Vagina (tissue), 2 donors: ENCODE results near the gene FTSJ1.

Source experiments
- POLR2A ChIP-seq, 2 donors: fragments of 450-650 bp; IDR thresholded peaks; one replicate each; pipeline ENCODE4 v1.6.1; 2017; ENCODE audit warnings: antibody characterized with exemption in 2 of 2, mild to moderate bottlenecking in 2 of 2, moderate library complexity in 2 of 2
- POLR2AphosphoS5 ChIP-seq, 2 donors: sonication (generic); formaldehyde crosslinking; IDR thresholded peaks; one replicate each; pipeline ENCODE4 v1.9.0; 2017; ENCODE audit warnings: antibody characterized with exemption in 2 of 2, mild to moderate bottlenecking in 2 of 2, low read depth in 1 of 2; ENCODE audit not compliant: insufficient read depth in 1 of 2
- TF ChIP-seq, protein P1 (sequence below), 3 experiments: fragments of 450-650 bp in 2 of 3; fragments of 200-600 bp in 1 of 3; sonication (generic) in 1 of 3; IDR thresholded peaks; one replicate each; pipeline ENCODE4 v1.5.1; 2017 to 2019; ENCODE audit warnings: antibody characterized with exemption in 3 of 3, mild to moderate bottlenecking in 2 of 3, moderate library complexity in 2 of 3

- TF ChIP-seq, protein P1, sequence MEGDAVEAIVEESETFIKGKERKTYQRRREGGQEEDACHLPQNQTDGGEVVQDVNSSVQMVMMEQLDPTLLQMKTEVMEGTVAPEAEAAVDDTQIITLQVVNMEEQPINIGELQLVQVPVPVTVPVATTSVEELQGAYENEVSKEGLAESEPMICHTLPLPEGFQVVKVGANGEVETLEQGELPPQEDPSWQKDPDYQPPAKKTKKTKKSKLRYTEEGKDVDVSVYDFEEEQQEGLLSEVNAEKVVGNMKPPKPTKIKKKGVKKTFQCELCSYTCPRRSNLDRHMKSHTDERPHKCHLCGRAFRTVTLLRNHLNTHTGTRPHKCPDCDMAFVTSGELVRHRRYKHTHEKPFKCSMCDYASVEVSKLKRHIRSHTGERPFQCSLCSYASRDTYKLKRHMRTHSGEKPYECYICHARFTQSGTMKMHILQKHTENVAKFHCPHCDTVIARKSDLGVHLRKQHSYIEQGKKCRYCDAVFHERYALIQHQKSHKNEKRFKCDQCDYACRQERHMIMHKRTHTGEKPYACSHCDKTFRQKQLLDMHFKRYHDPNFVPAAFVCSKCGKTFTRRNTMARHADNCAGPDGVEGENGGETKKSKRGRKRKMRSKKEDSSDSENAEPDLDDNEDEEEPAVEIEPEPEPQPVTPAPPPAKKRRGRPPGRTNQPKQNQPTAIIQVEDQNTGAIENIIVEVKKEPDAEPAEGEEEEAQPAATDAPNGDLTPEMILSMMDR (IDR thresholded peaks at IDR 0.05), result no peak
- TF ChIP-seq POLR2AphosphoS5 (IDR thresholded peaks at IDR 0.05; ENCODE audit: insufficient read depth in 1 of 2, low read depth in 1 of 2) (no peak), POLR2A (IDR thresholded peaks at IDR 0.05) (no peak)
These were observed 16.4 kb downstream of the FTSJ1 start for GRCh38 chrX:48492293-48492910.
